HL-60/S4 treated with phorbol 12-myristate 13-acetate at 8.2 ng/mL for 4 days and 3 days (cell line): Measurements from ENCODE around the gene SH3BP2.
"Not testable (repeated sequence)": the region's sequence is repeated elsewhere in the genome, so short reads cannot be mapped to it uniquely, and the experiment has no call there.

Source experiments
- in situ Hi-C: fragments of 300-500 bp; cut with MboI; formaldehyde crosslinking; loops from 2 replicates; pipeline ENCODE4 v1.15.0; 2022; ENCODE audit warnings: low sequenced_read_pairs

The SH3BP2 gene

DNA sequence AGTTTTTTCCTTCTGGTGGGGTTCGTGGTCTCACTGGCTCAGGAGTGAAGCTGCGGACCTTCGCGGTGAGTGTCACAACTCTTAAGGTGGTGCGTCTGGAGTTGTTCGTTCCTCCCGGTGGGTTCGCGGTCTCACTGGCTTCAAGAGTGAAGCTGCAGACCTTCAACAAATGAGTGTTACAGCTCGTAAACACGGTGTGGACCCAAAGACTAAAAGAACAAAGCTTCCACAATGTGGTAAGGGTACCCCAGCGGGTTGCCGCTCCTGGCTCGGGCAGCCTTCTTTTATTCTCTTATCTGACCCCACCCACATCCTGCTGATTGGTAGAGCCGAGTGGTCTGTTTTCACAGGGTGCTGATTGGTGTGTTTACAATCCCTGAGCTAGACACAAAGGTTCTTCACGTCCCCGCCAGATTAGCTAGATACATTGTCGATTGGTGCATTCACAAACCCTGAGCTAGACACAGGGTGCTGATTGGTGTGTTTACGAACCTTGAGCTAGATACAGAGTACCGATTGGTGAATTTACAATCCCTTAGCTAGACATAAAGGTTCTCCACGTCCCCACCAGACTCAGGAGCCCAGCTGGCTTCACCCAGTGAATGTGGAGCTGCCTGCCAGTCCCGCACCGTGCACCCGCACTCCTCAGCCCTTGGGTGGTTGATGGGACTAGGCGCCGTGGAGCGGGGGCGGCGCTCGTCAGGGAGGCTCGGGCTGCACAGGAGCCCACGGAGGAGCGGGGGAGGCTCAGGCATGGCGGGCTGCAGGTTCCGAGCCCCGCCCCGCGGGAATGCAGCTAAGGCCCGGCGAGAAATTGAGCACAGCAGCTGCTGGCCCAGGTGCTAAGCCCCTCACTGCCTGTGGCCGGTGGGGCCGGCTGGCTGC, 30.2 kb upstream of the SH3BP2 start:
- in situ Hi-C loops = loop anchor here (10.0 kb wide), 1 partner anchor 172 kb away; no protein-coding TSS in a partner anchor

DNA sequence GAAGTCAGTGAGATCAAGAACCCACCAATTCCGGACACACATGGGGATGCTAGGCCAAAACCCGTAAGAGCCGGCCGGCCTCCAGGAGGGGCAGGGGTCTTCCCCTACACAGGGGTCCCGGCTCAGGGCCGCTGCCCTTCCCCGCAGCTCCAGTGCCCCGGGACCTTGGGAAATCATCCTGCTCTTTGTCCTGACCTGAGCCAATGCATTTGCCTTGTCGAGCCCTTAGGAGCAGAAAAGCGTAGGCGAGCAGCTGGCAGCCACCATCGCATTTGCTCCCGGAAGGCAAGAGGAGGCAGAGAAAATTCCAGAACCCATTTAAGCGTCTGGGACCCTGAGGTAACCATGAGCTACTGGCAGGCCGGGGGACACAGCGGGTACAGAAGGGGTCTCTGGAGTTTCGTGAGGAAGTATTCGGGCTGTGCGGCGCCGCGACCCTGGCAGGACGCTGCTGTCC, 29.3 kb upstream of the SH3BP2 start:
- in situ Hi-C loops = loop anchor here (10.0 kb wide), 1 partner anchor 171 kb away; no protein-coding TSS in a partner anchor

DNA sequence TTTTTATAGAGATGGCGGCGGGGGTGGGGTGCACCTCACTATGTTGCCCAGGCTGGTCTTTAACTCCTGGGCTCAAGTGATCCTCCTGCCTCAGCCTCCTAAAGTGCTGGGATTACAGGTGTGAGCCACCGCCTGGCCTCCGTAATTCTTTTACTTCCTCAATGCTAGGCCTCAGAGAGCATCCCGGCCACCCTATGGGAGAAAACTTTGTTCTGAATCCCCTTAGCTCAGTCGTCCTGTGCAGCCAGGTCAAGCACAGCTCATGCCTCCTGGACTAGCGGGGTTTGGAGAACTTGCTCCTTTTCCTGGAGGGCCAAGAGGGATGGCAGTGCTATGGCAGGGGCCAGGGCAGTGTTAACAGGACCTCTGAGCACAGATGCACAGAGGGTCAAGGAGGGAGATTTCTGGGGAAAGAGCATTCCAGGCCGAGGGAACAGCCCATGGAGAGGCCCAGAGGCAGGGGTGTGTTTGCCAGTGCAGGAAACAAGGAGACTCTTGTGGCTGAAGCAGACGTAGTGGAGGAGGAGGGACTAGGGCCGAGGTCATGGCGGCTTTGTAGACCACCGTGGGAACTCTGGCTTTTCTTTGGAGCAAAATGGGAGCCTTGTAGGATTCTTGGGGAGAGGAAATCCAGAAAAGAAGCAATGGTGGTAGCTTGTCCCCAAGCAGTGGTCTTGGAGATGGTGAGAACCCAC, 26.9 kb upstream of the SH3BP2 start:
- in situ Hi-C loops = loop anchor here (10.0 kb wide), 1 partner anchor 169 kb away; no protein-coding TSS in a partner anchor

DNA sequence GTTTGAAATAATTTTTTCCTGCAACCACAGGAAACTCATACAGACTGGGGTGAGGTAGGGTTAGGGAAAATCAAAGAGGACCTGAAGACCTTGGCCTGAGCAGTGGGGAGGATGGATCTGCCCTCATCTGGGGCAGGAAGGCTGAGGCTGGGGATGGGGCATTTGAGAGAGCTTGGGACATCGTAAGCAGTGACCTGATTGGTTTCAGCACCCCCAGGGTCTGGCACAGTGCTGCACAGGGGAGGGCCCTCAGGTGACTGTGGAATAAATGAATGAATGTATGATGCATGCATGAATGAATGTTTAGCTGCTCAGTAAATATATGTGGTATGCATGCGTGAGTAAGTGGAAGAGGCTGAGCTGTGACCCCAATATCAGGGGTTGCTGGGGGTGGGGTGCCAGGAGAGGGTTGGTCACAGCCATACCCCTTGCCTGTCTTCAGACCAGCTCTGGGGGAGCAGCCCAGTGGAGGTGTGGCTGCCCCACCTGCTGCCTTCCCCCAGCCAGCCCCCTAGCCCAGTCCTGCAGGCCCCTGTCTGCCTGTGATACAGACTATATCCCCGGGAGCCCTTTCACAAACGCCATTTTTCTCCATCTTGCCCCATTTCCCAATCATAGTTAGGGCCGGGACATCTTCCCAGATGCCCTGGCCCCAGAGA, 25.7 kb upstream of the SH3BP2 start:
- in situ Hi-C loops = loop anchor here (10.0 kb wide), 1 partner anchor 168 kb away; no protein-coding TSS in a partner anchor

DNA sequence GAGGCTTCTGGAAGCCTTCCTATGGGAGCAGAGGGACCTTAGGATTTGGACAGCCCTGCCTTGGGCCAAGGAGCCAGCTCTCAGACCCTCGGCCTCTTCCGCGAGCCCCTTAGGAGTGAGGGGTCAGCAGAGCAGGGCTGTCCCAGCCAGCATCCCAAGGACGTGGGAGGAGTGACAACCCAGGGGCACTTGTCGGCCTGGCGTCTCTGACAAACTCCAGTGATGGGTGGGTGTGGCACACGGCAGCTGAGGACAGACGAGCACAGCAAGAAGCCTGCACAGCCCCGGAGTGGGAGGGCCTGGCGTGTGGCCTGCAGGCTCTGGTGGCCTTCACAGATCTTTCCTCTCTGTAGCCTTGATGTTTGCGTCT, 25.2 kb upstream of the SH3BP2 start:
- in situ Hi-C loops = loop anchor here (10.0 kb wide), 1 partner anchor 167 kb away; no protein-coding TSS in a partner anchor

DNA sequence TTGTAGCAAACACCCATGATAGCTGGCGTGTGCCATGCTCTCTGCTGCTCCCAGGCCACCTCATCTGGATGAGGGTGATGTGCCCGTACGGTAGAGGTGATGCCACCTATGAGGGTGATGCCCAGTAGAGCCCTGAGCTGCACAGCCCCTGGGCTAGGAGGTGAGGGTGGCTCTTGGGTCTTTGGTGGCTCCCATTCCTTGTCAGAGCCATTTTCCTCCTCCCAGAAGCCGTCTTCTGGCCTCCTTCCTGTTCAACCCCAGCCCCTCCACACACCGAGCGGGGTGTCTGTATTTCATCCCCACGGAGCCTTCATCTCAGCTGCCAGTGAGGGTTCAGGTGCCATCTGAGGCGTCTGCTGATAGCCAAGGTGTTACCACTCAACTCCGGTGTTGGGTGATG, 24.8 kb upstream of the SH3BP2 start:
- in situ Hi-C loops = loop anchor here (10.0 kb wide), 1 partner anchor 167 kb away; no protein-coding TSS in a partner anchor

DNA sequence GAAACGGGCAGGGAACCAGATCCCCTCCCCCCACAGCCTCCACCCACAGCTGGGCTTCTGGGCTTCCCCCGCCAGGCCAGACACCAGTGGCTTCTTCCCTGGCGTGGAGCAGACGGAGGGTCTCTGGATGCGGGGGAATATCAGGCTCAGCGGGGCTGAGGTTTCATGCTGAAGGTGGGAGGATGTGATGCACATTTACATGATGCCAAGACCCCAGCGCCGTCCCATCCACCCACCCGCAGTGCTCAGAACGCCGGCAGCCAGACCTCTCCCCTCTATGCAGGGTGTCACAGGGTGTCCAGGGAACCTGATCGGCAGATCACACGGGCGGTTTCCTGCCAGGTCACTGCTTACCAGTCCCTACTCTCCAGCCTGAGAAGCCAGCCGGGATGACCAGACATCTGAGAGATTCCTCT, 24.0 kb upstream of the SH3BP2 start:
- in situ Hi-C loops = loop anchor here (10.0 kb wide), 1 partner anchor 166 kb away; no protein-coding TSS in a partner anchor

DNA sequence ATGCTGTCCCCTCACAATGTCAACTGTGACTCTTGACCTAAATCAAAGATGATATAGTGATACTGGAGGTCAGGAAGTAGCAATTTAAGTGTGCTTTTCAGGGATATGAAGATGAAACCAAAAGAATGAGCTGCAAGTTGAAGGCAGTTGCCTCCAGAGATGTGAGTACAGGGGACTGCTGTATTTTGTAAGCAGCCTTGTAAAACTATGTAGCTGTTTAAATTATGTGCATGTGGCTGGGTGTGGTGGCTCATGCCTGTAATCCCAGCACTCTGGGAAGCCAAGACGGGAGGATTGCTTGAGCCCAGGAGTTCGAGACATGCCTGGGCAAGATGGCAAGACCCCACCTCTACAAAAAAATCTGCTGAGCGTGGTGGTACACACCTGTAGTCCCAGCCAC, 21.6 kb upstream of the SH3BP2 start:
- in situ Hi-C loops = no loop called here

DNA sequence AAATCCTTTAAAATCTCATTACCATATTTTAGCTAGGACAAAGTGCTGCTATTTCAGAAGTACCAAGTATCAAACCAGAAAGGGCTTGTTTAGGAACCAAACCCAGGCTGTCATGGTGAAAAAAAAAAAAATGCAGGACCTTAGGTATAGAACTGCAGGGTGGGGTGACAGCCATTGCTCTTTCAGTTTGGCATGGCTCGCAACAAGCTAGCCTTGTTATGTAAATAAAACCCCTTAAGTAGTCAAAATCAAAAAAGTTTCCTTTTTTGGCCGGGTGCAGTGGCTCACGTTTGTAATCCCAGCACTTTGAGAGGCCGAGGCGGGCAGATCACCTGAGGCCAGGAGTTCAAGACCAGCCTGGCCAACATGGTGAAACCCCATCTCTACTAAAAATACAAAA, 12.2 kb upstream of the SH3BP2 start:
- in situ Hi-C loops = not testable (repeated sequence)

DNA sequence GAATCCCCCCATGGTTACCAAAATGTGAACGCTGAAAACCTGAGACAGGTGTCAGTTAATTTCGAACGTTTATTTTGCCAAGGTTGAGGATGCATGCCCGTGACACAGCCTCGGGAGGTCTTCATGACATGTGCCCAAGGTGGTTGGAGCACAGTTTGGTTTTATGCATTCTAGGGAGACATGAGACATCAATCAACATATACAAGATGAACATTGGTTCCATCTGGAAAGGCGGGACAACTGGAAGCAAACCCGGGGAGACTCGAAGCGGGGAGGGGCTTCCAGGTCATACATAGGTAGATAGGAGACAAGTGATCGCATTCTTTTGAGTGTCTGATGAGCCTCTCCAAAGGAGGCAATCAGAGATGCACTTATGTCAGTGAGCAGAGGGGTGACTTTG, 11.0 kb upstream of the SH3BP2 start:
- in situ Hi-C loops = no loop called here

DNA sequence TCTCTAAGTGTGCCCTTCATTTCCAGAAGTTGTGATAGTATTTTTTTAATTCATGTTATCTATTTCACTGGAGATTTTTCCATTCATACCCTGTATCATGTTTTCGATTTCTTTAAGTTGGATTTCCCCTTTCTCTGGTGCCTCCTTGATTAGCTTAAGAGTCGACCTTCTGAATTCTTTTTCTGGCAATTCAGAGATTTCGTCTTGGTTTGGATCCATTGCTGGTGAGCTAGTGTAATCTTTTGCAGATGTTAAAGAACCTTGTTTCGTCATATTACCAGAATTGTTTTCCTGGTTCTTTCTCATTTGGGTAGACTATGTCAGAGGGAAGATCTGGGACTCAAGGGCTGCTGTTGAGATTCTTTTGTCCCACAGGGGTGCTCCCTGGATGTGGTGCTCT, 9.1 kb upstream of the SH3BP2 start:
- in situ Hi-C loops = no loop called here

DNA sequence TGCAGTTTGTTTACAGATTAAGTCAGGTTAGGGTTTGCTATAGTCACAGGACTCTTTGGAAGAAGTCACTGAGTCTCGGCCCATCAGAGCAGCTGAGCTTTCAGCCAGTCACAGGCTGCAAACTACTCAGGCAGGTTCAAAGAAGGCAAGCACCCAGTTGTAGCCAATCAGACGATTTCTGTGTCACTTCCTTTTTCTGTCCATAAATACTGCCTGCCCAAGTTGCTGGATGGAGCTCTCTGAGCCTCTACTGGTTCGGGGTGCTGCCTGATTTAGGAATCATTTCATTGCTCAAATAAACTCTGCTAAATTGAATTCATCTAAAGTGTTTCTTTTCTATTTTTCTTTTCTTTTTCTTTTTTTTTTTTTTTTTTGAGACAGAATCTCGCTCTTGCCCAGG, 7.3 kb upstream of the SH3BP2 start:
- in situ Hi-C loops = no loop called here

DNA sequence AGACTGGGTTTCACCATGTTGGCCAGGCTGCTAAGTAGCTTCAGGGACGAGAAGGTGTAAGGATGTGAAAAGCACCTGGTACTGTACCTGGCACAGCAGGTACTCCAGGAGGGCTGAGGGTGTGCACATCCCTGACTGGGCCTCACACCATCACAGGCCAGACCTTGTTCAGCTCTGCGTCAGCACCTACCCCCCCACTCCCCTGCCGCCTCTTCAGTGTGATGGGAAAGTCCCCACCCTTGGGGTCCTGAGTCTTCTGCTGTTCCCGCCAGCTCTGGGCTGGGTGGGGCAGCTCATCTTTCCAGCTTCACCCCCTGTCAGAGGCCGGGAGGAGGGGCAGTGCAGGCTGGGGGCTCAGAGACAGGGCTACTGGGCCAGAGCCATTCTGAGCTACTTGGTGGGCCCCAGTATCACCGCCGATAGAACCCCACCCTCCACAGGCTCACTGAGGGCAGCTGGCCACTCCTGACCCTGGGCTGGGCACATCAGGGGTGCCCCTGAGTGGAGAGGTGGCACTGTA, 6.7 kb upstream of the SH3BP2 start:
- in situ Hi-C loops = no loop called here

DNA sequence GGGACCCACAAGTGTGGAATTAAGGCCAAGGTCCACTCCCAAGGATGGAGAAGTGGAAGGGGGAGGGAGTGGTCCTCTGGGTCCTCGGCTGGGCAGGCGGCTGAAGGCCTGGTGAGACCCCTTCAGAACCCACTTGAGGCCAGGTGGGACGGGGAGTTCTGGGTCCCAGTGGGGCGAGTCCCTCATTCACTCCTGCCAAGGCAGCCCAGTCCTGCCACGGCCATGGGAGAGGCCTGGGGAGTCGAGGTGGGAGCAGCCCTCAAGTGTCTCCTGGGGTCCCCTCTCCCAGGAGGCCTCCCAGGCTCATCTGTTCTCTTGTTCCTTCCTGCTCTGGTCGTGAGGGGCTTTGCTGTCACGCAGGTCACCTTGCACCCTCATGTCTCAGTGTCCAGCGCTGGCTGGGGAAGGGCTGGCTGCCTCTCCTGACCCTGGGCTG, 6.1 kb upstream of the SH3BP2 start:
- in situ Hi-C loops = no loop called here

DNA sequence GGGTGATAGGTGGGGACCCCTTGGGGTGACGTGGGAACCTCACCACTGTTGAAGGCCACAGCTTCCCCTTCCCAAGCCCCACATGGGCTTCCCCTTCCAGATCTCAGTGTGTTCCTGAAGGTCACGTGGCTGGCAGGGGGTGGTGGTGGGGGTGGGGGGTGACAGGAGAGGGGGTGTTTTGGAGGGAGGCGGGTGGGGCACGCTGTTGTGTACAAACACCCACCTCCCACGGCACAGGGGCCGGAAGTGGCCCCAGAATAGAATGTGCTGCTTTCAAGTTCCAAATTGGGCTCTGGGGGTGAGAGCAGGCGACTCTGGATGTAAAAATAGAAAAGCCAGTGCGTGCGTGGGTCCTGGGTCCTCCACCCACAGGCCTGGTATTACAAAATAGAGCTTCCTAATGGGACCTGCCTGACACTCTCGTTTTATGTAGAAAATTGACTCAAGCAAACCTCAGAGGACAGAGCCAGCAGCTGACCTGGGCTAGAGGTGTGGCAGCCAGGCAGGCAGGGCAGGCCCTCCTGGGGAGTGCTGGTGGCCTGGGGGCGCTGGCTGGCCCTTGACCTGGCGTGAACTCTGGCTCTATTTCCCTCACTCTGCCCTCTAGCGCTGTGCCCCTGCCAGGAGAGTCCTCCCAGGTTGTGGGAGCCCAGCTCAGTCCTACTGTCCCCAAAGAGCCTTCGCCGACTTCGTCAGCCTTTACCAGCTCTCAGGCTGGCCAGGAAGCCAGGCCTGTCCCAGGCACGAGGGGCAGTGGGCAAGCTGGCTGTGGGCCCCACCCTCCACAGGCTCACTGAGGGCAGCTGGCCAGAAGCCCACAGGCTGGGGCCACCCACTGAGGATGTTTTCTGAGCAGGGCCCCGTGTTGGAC, 5.4 kb upstream of the SH3BP2 start:
- in situ Hi-C loops = no loop called here

DNA sequence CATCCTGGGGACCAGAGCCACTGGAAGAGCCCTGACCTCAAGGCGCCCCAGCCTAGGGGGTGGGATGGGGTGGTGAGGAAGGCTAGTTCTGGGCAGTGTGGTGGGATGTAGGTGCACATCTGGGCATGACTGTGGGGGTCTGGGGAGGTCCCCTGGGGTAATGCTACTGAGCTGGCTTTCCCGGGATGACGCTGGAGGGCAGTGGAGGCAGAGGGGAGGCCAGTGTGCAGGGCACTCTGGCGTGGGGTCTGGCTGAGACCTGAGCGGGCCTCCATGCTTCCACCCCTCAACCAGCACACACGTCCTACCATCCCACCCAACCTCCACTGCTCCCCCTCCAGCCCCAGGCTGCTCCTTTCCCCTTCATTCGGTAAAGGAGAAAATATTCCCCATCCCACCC, 4.8 kb upstream of the SH3BP2 start:
- in situ Hi-C loops = no loop called here

DNA sequence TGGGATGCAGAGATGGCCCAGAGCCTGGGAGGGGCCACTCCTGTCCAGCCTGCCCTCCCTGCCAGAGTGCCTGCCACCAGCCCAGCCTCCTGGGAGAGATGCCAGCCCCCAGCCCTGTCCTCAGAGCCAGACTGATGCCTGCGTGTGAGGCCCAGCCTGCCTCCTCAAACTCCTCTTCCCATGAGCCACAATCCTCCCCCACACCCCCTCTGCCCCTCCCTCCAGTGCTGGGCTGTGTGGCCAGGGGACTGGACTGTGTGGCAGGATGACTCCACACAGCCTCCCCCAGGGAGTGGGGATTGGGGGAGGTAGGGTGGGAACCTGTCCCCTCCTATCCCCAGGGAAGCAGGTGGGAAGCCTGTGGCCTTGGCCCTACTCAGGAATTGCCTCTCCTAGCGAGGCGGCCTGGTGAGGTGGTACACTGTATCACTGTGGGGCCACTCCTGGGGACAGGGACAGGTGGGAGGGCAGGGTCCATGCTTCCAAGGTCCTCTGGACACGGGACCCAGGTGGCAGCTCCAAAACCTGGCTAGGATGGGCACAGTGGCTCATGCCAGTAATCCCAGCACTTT, 4.3 kb upstream of the SH3BP2 start:
- in situ Hi-C loops = no loop called here

DNA sequence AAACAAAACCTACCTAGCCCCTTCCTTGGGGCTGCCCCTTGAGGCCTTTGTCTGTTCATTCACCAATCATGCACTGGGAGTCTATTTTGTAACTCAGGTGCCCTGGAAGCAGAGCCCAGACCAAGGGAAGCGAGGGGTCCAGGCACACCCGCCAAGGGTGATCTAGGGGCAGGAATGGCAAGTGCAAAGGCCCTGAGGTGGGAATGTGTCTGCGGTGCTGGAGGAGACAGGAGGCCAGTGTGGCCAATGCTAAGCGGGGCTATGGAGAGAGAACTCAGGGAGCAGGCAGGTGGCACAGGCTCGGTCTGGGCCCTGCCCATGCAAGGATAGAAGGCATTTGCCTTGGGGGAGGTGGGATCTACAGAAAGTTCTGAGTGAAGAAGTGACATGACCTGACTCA, 3.5 kb upstream of the SH3BP2 start:
- in situ Hi-C loops = no loop called here

DNA sequence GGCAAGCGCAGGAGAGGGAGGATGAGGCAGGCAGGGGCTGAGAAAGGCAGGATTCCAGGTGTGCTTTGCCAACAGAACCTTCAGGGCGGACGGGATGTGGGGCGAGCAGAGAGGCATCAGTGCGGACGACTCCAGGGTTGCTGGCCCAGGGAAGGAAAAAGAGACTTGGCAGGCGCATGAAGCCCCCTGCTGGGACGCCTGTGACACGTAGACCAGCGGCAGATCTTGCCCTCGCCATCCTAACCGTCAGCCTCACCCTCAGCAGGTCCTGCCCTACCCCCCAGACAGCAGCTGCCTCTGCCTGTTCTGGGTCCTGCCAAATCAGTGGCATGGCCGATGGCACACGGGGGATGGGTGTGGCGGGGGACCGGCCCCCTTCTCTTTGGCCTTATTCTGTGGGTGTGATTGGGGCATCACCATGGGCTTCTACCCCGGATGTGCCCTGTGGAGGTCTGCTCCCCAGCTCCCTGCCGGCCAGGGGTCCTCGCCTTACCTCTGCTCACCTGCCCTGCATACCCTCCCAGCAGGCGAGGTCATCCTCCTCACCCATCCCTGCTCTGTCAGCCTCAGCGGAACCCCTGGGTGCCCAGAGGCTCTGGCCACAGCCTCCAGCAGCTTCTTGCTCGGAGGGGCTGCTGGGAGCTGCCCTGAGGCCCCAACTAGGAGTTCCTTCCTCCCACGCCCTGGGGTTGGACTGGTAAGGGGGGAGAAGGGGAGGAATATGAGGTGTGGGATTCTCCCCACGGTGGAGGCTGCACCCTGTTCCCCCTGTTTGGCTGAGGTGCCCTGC, 2.9 kb upstream of the SH3BP2 start:
- in situ Hi-C loops = no loop called here
